Activated CD8-positive, alpha-beta T cell treated with anti-CD3 and anti-CD28 coated beads for 36 hours (primary cell): ENCODE results near the gene ITGA5. TPM values are rescaled to one million over a fixed set of nuclear protein-coding genes. Genes with fewer than 3 reads are reported as not detected.
A peak's percentile ranks its signal among the peaks of the same experiment; 100 is the strongest.

ENCODE experiments used
- ATAC-seq: fragments of 200-7000 bp; cut with Tn5 transposase; one replicate; pipeline ENCODE4 v1.10.0; 2021; ENCODE audit warnings: mild to moderate bottlenecking, moderate library complexity
- CTCF ChIA-PET: fragments of 350-600 bp; sonication (Branson Sonifier 250); formaldehyde crosslinking; loops from one replicate; lab custom pipeline; 2021; ENCODE audit warnings: antibody characterized with exemption; lab: Charles Lee
- POLR2A ChIA-PET: fragments of 350-600 bp; sonication (Branson Sonifier 250); formaldehyde crosslinking; loops from one replicate; lab custom pipeline; 2021; ENCODE audit warnings: antibody characterized with exemption; lab: Charles Lee
- DNase-seq: peaks from one replicate; pipeline ENCODE4 v3.0.0-alpha.2; 2020
- H3K27ac Mint-ChIP-seq: one replicate; pipeline ENCODE4 v1.8.0; 2021; ENCODE audit warnings: mild to moderate bottlenecking, mixed read lengths
- H3K27me3 Mint-ChIP-seq: one replicate; pipeline ENCODE4 v1.8.0; 2021; ENCODE audit warnings: mixed read lengths
- H3K36me3 Mint-ChIP-seq: one replicate; pipeline ENCODE4 v1.8.0; 2021; ENCODE audit warnings: low read depth, mixed read lengths
- H3K4me1 Mint-ChIP-seq: one replicate; pipeline ENCODE4 v1.8.0; 2021; ENCODE audit warnings: low read depth, mixed read lengths
- H3K4me3 Mint-ChIP-seq: one replicate; pipeline ENCODE4 v1.8.0; 2021; ENCODE audit warnings: mild to moderate bottlenecking, moderate library complexity, mixed read lengths
- H3K9me3 Mint-ChIP-seq: one replicate; pipeline ENCODE4 v1.8.0; 2021; ENCODE audit warnings: mixed read lengths
- CTCF ChIP-seq: fragments of 200-600 bp; IDR thresholded peaks from one replicate; pipeline ENCODE4 v1.8.0; 2022; ENCODE audit warnings: antibody characterized with exemption, mild to moderate bottlenecking
- intact Hi-C: fragments of 100-400 bp; cut with micrococcal nuclease; formaldehyde crosslinking; loops from one replicate; pipeline ENCODE4 v1.10.0; 2022
- total RNA-seq, 2 experiments: library from RNA; stranded (reverse); gene quantifications; one replicate each; pipeline ENCODE4 v1.2.3, GENCODE V29; 2021

ITGA5 gene
- total RNA-seq: 10 to 100 TPM; 35.2 to 36.6 TPM

GRCh38 chr12:54419088-54419887, at the start of gene ITGA5:
Gene ITGA5 (minus strand): TSS chr12:54419266. CDS start chr12:54419198, 68 bp downstream.
- no peak for TF ChIP-seq CTCF
- peak; percentile 44 for DNase-seq
- Mint-ChIP-seq H3K27me3 (no peaks in the 10 kb centered on the region), H3K36me3 (no peaks in the 10 kb centered on the region), H3K27ac (peak within 1 kb of the TSS; percentile 94), H3K9me3 (no peaks in the 10 kb centered on the region), H3K4me3 (peak within 1 kb of the TSS; percentile 89), H3K4me1 (peaks cover 58% of the 10 kb centered on the region)
- ChIA-PET CTCF (interaction anchor here (1.0 to 14.7 kb wide), 3 partner anchors 15 to 27 kb away, joined by 3 to 330 read pairs (median 164); no protein-coding TSS in a partner anchor), POLR2A (interaction anchor here (0.9 to 1.4 kb wide), 4 partner anchors 10 to 20 kb away, joined by 3 to 5 read pairs (median 4); no protein-coding TSS in a partner anchor)
- ATAC-seq: peak; percentile 34
- intact Hi-C loops: no loop called here

- Mint-ChIP-seq H3K9me3 (no peaks in the 10 kb centered on the region), H3K27me3 (peaks cover 10% of the 10 kb centered on the region), H3K4me1 (peaks cover 2% of the 10 kb centered on the region), H3K4me3 (no peak overlapping the region), H3K36me3 (no peaks in the 10 kb centered on the region), H3K27ac (no peak overlapping the region)
- ATAC-seq (no peak), DNase-seq (no peak)
- ChIA-PET POLR2A (interaction anchor here (1.2 kb wide), 1 partner anchor 18 kb away, joined by 3 read pairs; no protein-coding TSS in a partner anchor), CTCF (interaction anchor here (1.0 to 2.0 kb wide), 7 partner anchors 10 to 87 kb away, joined by 3 to 5 read pairs (median 3); no protein-coding TSS in a partner anchor)
- intact Hi-C loops: no loop called here
- no peak for TF ChIP-seq CTCF
These were observed 46.9 kb upstream of the ITGA5 start for GRCh38 chr12:54465857-54466523.

GRCh38 chr12:54463484-54463883, 44.4 kb upstream of the ITGA5 start:
- Mint-ChIP-seq H3K27me3 (peaks cover 13% of the 10 kb centered on the region), H3K4me1 (peaks cover 2% of the 10 kb centered on the region), H3K36me3 (no peaks in the 10 kb centered on the region), H3K4me3 (no peak overlapping the region), H3K27ac (no peak overlapping the region), H3K9me3 (no peaks in the 10 kb centered on the region)
- no peak for DNase-seq
- intact Hi-C loops: no loop called here
- ATAC-seq: no peak
- ChIA-PET POLR2A (interaction anchor here (1.1 kb wide), 1 partner anchor 135 kb away, joined by 3 read pairs; no protein-coding TSS in a partner anchor), CTCF (interaction anchor here (0.9 to 3.5 kb wide), 9 partner anchors 8 to 84 kb away, joined by 3 to 20 read pairs (median 4); partner anchors contain the start of gene NCKAP1L)
- TF ChIP-seq CTCF: no peak

- ChIA-PET CTCF (interaction anchor here (0.9 to 3.5 kb wide), 8 partner anchors 9 to 84 kb away, joined by 3 to 20 read pairs (median 6); partner anchors contain the start of gene NCKAP1L), POLR2A (interaction anchor here (1.1 kb wide), 1 partner anchor 136 kb away, joined by 3 read pairs; no protein-coding TSS in a partner anchor)
- Mint-ChIP-seq H3K4me3 (no peak overlapping the region), H3K4me1 (peaks cover 2% of the 10 kb centered on the region), H3K36me3 (no peaks in the 10 kb centered on the region), H3K27me3 (peaks cover 13% of the 10 kb centered on the region), H3K9me3 (no peaks in the 10 kb centered on the region), H3K27ac (no peak overlapping the region)
- DNase-seq (no peak), ATAC-seq (no peak)
- no peak for TF ChIP-seq CTCF
- intact Hi-C loops: no loop called here
These were observed 44.0 kb upstream of the ITGA5 start for GRCh38 chr12:54463034-54463433.
